Measurements from ENCODE around the gene KLHL3.

The KLHL3 gene

DNA sequence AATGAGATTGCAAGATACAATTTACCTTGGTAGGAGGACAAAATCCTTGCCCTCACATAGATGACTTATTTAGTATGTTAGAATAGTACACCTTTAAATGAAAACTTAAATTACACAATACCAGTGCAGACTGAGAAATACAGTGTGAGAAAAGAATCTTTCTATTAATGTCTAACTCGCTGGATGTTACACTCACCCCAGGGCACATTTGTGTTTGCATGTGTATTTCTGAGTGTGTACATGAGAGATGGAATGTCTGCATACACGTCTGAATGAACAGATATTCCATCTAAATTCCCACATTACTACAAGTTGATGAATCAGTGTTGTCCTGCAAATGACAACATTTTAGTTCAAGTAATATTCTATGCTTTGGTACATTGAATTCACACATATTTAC lies 99.8 kb downstream of the KLHL3 start (continued):
- TF ChIP-seq, protein P1, sequence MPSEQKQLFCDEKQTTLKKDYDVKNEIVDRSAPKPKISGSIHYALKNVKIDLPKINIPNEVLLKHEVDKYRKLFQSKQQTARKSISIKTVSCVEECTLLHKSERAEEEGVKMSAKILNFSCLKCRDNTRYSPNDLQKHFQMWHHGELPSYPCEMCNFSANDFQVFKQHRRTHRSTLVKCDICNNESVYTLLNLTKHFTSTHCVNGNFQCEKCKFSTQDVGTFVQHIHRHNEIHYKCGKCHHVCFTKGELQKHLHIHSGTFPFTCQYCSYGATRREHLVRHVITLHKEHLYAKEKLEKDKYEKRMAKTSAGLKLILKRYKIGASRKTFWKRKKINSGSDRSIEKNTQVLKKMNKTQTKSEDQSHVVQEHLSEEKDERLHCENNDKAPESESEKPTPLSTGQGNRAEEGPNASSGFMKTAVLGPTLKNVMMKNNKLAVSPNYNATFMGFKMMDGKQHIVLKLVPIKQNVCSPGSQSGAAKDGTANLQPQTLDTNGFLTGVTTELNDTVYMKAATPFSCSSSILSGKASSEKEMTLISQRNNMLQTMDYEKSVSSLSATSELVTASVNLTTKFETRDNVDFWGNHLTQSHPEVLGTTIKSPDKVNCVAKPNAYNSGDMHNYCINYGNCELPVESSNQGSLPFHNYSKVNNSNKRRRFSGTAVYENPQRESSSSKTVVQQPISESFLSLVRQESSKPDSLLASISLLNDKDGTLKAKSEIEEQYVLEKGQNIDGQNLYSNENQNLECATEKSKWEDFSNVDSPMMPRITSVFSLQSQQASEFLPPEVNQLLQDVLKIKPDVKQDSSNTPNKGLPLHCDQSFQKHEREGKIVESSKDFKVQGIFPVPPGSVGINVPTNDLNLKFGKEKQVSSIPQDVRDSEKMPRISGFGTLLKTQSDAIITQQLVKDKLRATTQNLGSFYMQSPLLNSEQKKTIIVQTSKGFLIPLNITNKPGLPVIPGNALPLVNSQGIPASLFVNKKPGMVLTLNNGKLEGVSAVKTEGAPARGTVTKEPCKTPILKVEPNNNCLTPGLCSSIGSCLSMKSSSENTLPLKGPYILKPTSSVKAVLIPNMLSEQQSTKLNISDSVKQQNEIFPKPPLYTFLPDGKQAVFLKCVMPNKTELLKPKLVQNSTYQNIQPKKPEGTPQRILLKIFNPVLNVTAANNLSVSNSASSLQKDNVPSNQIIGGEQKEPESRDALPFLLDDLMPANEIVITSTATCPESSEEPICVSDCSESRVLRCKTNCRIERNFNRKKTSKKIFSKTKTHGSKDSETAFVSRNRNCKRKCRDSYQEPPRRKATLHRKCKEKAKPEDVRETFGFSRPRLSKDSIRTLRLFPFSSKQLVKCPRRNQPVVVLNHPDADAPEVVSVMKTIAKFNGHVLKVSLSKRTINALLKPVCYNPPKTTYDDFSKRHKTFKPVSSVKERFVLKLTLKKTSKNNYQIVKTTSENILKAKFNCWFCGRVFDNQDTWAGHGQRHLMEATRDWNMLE (tag by site-specific recombination; conservative IDR thresholded peaks at IDR 0.05; ENCODE audit: low read depth) = no peak
- TF ChIP-seq ZNF416 (tag by site-specific recombination; IDR thresholded peaks at IDR 0.05) (no peak), ZNF223 (tag by site-specific recombination; IDR thresholded peaks at IDR 0.05) (no peak), ZNF138 (tag by site-specific recombination; IDR thresholded peaks at IDR 0.05; ENCODE audit: borderline replicate concordance) (no peak), ZNF112 (tag by site-specific recombination; IDR thresholded peaks at IDR 0.05) (no peak), ZNF544 (tag by site-specific recombination; IDR thresholded peaks at IDR 0.05) (no peak), ZNF596 (tag by site-specific recombination; IDR thresholded peaks at IDR 0.05) (no peak)

DNA sequence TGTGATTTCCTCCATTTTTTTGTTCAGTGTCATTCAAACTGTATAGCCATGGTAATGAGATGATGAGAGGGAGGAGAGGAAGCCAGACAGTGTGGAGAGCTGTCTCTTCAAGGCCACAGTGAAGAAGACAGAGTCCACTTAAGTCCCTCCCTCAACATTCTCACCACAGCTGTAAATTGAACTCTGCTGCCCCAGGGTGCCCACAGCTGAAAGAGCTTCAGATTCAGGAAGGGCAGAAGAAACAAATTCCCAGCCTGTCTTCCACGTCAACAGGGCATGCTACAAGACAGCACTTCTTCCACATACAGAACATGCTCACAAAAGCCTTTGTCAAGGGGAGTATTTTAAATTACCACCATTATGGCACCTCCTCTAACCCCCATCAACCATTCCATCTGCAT lies 100.4 kb downstream of the KLHL3 start:
- Histone ChIP-seq H3K27ac (ENCODE audit: extremely low read depth, low read depth, low read length) (no peak overlapping the region), H3K4me3 (ENCODE audit: low read depth, low read length) (no peak overlapping the region), H3K9me3 (ENCODE audit: control insufficient read depth, insufficient read depth, low read depth, low read length) (no peaks in the 10 kb centered on the region), H3K4me1 (ENCODE audit: control insufficient read depth, insufficient read depth, low read length) (no peaks in the 10 kb centered on the region), H3K36me3 (ENCODE audit: control insufficient read depth in 2 of 2, insufficient read depth in 1 of 2, low read length in 2 of 2) (no peaks in the 10 kb centered on the region)
- TF ChIP-seq ZNF184 (tag by site-specific recombination; IDR thresholded peaks at IDR 0.05) (no peak), ZBTB17 (tag by site-specific recombination; IDR thresholded peaks at IDR 0.05) (peak; percentile 38; the same call in 1 of the 2 replicates), FEZF1 (tag by site-specific recombination; IDR thresholded peaks at IDR 0.05) (no peak), ZNF596 (tag by site-specific recombination; IDR thresholded peaks at IDR 0.05) (no peak)
- CTCF ChIA-PET = interaction anchor here (0.6 to 3.1 kb wide), 4 partner anchors 8 to 143 kb away, joined by 3 to 20 read pairs (median 10); no protein-coding TSS in a partner anchor
- POLR2A ChIA-PET = no interaction called here

DNA sequence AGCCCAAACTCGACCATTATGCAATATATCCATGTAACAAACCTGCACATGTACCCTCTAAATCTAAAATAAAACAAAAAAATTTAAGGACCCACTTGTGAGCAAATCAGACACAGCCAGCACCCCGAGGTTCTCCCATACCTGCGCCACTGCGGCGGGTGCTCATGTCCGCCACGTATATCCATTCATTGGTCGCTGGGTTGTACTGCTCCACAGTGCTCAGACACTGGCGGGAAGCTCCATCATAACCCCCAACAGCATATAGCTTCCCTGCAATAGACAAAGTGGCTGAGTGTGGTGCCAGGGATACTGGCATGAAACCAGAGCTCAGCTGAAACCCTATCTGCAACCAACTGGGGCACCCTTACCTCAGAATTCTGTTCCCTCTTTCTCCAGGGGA lies 102.0 kb downstream of the KLHL3 start:
- no peaks in the 10 kb centered on the region for H3K9me3 ChIP-seq (ENCODE audit: control insufficient read depth, insufficient read depth, low read depth, low read length)
- CTCF ChIA-PET = interaction anchor here (0.7 to 3.1 kb wide), 6 partner anchors 26 to 546 kb away, joined by 3 to 20 read pairs (median 5); partner anchors contain the start of gene KLHL3
- TF ChIP-seq, protein P2, sequence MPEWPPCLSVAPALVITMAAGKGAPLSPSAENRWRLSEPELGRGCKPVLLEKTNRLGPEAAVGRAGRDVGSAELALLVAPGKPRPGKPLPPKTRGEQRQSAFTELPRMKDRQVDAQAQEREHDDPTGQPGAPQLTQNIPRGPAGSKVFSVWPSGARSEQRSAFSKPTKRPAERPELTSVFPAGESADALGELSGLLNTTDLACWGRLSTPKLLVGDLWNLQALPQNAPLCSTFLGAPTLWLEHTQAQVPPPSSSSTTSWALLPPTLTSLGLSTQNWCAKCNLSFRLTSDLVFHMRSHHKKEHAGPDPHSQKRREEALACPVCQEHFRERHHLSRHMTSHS (tag by site-specific recombination; IDR thresholded peaks at IDR 0.05) = no peak
- TF ChIP-seq ZNF664 (tag by site-specific recombination; IDR thresholded peaks at IDR 0.05) = no peak
- TF ChIP-seq, protein P3, sequence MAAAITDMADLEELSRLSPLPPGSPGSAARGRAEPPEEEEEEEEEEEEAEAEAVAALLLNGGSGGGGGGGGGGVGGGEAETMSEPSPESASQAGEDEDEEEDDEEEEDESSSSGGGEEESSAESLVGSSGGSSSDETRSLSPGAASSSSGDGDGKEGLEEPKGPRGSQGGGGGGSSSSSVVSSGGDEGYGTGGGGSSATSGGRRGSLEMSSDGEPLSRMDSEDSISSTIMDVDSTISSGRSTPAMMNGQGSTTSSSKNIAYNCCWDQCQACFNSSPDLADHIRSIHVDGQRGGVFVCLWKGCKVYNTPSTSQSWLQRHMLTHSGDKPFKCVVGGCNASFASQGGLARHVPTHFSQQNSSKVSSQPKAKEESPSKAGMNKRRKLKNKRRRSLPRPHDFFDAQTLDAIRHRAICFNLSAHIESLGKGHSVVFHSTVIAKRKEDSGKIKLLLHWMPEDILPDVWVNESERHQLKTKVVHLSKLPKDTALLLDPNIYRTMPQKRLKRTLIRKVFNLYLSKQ (tag by site-specific recombination; IDR thresholded peaks at IDR 0.05; ENCODE audit: borderline replicate concordance) = no peak
- TF ChIP-seq, protein P4, sequence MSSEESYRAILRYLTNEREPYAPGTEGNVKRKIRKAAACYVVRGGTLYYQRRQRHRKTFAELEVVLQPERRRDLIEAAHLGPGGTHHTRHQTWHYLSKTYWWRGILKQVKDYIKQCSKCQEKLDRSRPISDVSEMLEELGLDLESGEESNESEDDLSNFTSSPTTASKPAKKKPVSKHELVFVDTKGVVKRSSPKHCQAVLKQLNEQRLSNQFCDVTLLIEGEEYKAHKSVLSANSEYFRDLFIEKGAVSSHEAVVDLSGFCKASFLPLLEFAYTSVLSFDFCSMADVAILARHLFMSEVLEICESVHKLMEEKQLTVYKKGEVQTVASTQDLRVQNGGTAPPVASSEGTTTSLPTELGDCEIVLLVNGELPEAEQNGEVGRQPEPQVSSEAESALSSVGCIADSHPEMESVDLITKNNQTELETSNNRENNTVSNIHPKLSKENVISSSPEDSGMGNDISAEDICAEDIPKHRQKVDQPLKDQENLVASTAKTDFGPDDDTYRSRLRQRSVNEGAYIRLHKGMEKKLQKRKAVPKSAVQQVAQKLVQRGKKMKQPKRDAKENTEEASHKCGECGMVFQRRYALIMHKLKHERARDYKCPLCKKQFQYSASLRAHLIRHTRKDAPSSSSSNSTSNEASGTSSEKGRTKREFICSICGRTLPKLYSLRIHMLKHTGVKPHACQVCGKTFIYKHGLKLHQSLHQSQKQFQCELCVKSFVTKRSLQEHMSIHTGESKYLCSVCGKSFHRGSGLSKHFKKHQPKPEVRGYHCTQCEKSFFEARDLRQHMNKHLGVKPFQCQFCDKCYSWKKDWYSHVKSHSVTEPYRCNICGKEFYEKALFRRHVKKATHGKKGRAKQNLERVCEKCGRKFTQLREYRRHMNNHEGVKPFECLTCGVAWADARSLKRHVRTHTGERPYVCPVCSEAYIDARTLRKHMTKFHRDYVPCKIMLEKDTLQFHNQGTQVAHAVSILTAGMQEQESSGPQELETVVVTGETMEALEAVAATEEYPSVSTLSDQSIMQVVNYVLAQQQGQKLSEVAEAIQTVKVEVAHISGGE (tag by site-specific recombination; conservative IDR thresholded peaks at IDR 0.05; ENCODE audit: low read depth) = no peak
- TF ChIP-seq, protein P5, sequence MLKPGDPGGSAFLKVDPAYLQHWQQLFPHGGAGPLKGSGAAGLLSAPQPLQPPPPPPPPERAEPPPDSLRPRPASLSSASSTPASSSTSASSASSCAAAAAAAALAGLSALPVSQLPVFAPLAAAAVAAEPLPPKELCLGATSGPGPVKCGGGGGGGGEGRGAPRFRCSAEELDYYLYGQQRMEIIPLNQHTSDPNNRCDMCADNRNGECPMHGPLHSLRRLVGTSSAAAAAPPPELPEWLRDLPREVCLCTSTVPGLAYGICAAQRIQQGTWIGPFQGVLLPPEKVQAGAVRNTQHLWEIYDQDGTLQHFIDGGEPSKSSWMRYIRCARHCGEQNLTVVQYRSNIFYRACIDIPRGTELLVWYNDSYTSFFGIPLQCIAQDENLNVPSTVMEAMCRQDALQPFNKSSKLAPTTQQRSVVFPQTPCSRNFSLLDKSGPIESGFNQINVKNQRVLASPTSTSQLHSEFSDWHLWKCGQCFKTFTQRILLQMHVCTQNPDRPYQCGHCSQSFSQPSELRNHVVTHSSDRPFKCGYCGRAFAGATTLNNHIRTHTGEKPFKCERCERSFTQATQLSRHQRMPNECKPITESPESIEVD (tag by site-specific recombination; IDR thresholded peaks at IDR 0.05) = no peak
- TF ChIP-seq ZNF10 (tag by site-specific recombination; IDR thresholded peaks at IDR 0.05) = no peak
- TF ChIP-seq ZNF654 (tag by site-specific recombination; IDR thresholded peaks at IDR 0.05; ENCODE audit: low read depth) = no peak
- TF ChIP-seq ZBTB1 (tag by site-specific recombination; IDR thresholded peaks at IDR 0.05) = no peak
- TF ChIP-seq, protein P6, sequence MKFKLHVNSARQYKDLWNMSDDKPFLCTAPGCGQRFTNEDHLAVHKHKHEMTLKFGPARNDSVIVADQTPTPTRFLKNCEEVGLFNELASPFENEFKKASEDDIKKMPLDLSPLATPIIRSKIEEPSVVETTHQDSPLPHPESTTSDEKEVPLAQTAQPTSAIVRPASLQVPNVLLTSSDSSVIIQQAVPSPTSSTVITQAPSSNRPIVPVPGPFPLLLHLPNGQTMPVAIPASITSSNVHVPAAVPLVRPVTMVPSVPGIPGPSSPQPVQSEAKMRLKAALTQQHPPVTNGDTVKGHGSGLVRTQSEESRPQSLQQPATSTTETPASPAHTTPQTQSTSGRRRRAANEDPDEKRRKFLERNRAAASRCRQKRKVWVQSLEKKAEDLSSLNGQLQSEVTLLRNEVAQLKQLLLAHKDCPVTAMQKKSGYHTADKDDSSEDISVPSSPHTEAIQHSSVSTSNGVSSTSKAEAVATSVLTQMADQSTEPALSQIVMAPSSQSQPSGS (tag by site-specific recombination; IDR thresholded peaks at IDR 0.05; ENCODE audit: low read depth) = no peak
- TF ChIP-seq ZNF112 (tag by site-specific recombination; IDR thresholded peaks at IDR 0.05) = no peak

More for the DNA sequence above, 102.0 kb downstream of the KLHL3 start:
- POLR2A ChIA-PET = no interaction called here
- no peak overlapping the region for H3K4me3 ChIP-seq (ENCODE audit: low read depth, low read length)
- H3K36me3 ChIP-seq (ENCODE audit: control insufficient read depth in 2 of 2, insufficient read depth in 1 of 2, low read length in 2 of 2) = no peaks in the 10 kb centered on the region
- no peak overlapping the region for H3K27ac ChIP-seq (ENCODE audit: extremely low read depth, low read depth, low read length)
- no peaks in the 10 kb centered on the region for H3K4me1 ChIP-seq (ENCODE audit: control insufficient read depth, insufficient read depth, low read length)
